Parathyroid adenoma (tissue), 2 donors: ENCODE data around the gene KCND3.

ENCODE experiments used
- H2AFZ ChIP-seq: fragments of 300-600 bp; sonication (generic); one replicate; pipeline ENCODE4 v1.7.0; 2017; ENCODE audit warnings: antibody characterized with exemption, mild to moderate bottlenecking
- H3K27ac ChIP-seq: fragments of 300-600 bp; sonication (generic); one replicate; pipeline ENCODE4 v1.7.0; 2017
- H3K27me3 ChIP-seq: fragments of 300-600 bp; sonication (generic); one replicate; pipeline ENCODE4 v1.7.0; 2017; ENCODE audit warnings: low read length; ENCODE audit not compliant: control insufficient read depth, insufficient read depth
- H3K36me3 ChIP-seq: fragments of 300-600 bp; sonication (generic); one replicate; pipeline ENCODE4 v1.7.0; 2017; ENCODE audit warnings: low read length; ENCODE audit not compliant: control insufficient read depth, insufficient read depth
- H3K4me1 ChIP-seq: fragments of 300-600 bp; sonication (generic); one replicate; pipeline ENCODE4 v1.7.0; 2017; ENCODE audit warnings: control low read depth
- H3K4me2 ChIP-seq: fragments of 300-600 bp; sonication (generic); one replicate; pipeline ENCODE4 v1.7.0; 2017; ENCODE audit warnings: low read length
- H3K4me3 ChIP-seq: fragments of 300-600 bp; sonication (generic); one replicate; pipeline ENCODE4 v1.7.0; 2017; ENCODE audit warnings: low read depth, low read length
- H3K79me2 ChIP-seq: fragments of 300-600 bp; sonication (generic); one replicate; pipeline ENCODE4 v1.7.0; 2017; ENCODE audit warnings: control low read depth
- H3K9ac ChIP-seq: fragments of 300-600 bp; sonication (generic); one replicate; pipeline ENCODE4 v1.7.0; 2017; ENCODE audit warnings: mild to moderate bottlenecking
- H3K9me3 ChIP-seq: fragments of 300-600 bp; sonication (generic); one replicate; pipeline ENCODE4 v1.7.0; 2017; ENCODE audit warnings: low read length; ENCODE audit not compliant: control insufficient read depth
- TF ChIP-seq, protein P1 (sequence below): fragments of 300-600 bp; sonication (generic); IDR thresholded peaks from one replicate; pipeline ENCODE4 v1.7.0; 2017; ENCODE audit warnings: antibody characterized with exemption, mild to moderate bottlenecking
- donor health status: primary hyperparathyroidism.

Gene KCND3

DNA sequence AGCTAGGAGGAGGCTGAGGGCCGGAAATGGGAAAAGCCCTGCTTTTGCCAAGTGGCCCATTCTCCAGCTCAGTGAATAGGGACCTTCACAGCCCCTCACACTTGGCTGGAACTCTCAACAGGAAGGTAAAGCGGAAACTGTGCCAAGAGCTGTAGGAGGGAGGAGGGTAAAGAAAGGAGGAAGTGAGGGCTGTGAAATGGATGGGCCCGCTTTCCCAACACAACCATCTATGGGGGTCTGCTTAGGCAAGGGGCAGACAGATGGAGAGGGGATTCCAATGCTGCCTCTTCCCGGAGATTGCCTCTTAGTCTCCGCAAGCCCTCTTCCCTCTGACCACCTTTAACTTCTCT is 255.5 kb downstream of the KCND3 start:
- Histone ChIP-seq H3K9me3 (no peaks in the 10 kb centered on the region), H3K4me1 (no peaks in the 10 kb centered on the region), H3K4me2 (no peak overlapping the region), H3K79me2 (no peaks in the 10 kb centered on the region), H2AFZ (no peak overlapping the region), H3K4me3 (no peak overlapping the region), H3K27ac (peak overlapping the region; percentile 65), H3K36me3 (no peaks in the 10 kb centered on the region), H3K27me3 (no peaks in the 10 kb centered on the region), H3K9ac (no peak overlapping the region)
- TF ChIP-seq, protein P1, sequence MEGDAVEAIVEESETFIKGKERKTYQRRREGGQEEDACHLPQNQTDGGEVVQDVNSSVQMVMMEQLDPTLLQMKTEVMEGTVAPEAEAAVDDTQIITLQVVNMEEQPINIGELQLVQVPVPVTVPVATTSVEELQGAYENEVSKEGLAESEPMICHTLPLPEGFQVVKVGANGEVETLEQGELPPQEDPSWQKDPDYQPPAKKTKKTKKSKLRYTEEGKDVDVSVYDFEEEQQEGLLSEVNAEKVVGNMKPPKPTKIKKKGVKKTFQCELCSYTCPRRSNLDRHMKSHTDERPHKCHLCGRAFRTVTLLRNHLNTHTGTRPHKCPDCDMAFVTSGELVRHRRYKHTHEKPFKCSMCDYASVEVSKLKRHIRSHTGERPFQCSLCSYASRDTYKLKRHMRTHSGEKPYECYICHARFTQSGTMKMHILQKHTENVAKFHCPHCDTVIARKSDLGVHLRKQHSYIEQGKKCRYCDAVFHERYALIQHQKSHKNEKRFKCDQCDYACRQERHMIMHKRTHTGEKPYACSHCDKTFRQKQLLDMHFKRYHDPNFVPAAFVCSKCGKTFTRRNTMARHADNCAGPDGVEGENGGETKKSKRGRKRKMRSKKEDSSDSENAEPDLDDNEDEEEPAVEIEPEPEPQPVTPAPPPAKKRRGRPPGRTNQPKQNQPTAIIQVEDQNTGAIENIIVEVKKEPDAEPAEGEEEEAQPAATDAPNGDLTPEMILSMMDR = no peak

DNA sequence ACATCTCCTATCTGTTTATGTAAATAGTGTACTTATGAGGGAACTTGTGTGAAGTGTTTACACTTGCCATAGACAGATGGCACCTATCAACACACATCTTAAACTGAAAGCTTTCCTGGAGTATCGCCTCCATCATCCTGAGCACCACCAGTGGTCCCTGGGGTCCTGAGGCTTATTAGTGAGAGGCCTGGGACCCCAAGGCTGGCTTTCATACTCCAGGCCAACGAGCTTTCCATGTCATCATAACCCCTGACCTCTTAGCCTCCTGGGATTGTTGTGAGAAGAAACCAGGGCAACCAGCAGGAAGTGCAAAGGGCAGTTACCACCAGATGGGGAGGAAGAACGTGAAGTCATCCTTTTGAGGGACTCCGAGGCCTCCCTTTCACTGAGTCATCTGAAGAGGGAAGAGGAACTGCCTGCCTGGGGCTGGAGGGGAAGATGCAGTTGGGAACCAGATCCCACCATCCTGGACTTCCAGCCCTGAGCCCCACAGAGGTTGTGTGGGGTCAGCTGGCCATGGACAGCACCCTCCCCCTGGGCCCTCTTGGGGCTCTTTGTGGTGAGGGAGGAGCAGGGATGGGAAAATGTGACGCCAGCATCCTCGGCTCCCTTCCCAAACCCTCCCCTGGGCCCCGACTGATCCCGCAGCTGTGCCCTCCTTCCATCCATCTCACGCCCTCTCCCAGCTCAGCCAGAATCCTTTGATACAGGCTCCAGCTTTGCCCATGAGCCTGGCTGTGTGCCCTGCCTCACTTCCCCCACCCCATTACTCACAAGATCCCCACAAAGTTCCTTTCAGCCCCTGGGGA is 256.1 kb downstream of the KCND3 start:
- no peak overlapping the region for H3K4me2 ChIP-seq
- H3K79me2 ChIP-seq = no peaks in the 10 kb centered on the region
- H3K4me3 ChIP-seq = no peak overlapping the region
- H3K36me3 ChIP-seq = no peaks in the 10 kb centered on the region
- no peak overlapping the region for H3K9ac ChIP-seq
- TF ChIP-seq, protein P1 = no peak
- no peaks in the 10 kb centered on the region for H3K27me3 ChIP-seq
- H2AFZ ChIP-seq = no peak overlapping the region
- peak overlapping the region; percentile 65 for H3K27ac ChIP-seq
- no peaks in the 10 kb centered on the region for H3K9me3 ChIP-seq
- no peaks in the 10 kb centered on the region for H3K4me1 ChIP-seq

DNA sequence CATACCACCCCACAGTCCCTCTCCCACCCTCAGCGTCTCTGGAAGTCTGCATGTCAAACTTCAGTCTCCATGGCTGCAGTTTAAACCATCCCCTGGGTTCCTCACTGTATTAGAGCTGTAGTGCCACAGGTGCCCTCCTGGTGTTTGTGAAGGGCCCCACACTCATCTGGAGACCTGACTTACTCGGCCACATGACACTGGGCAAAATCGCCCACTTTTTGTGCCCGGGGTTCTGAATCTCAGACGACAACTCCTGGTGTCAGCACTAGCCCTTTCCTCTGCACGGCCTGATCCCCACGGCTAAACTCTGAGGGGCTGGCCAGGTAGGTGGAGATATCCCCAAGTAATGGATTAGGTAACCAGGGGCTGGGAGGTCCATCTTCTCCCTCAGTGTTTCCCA is 256.8 kb downstream of the KCND3 start:
- H3K4me1 ChIP-seq = no peaks in the 10 kb centered on the region
- TF ChIP-seq, protein P1 = no peak
- no peak overlapping the region for H3K4me2 ChIP-seq
- no peak overlapping the region for H3K4me3 ChIP-seq
- H3K27me3 ChIP-seq = no peaks in the 10 kb centered on the region
- H3K36me3 ChIP-seq = no peaks in the 10 kb centered on the region
- H3K9me3 ChIP-seq = no peaks in the 10 kb centered on the region
- no peak overlapping the region for H2AFZ ChIP-seq
- H3K9ac ChIP-seq = no peak overlapping the region
- H3K79me2 ChIP-seq = no peaks in the 10 kb centered on the region
- peak overlapping the region; percentile 65 for H3K27ac ChIP-seq

DNA sequence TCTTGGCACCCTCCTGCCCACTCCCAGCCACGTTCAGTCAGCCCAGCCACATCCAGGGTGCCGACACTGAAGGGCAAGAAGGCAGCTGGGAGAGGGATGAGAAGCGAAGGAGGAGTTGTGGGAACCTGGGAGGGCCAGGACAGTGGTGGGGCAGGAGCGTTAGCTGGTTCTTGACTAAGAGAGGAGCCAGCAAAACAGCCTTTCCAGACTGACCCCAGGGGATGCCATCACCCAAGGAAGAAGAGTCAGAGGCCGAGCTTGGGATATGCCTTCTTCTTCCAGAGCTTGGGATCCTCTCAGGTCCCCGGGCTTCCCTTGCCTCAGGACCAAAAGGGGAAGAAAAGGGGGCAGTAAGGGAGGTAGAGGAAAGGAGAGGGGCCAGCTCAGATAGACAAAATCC is 257.5 kb downstream of the KCND3 start:
- no peak overlapping the region for H2AFZ ChIP-seq
- no peak overlapping the region for H3K4me2 ChIP-seq
- no peaks in the 10 kb centered on the region for H3K79me2 ChIP-seq
- no peak overlapping the region for H3K9ac ChIP-seq
- H3K36me3 ChIP-seq = no peaks in the 10 kb centered on the region
- H3K4me3 ChIP-seq = no peak overlapping the region
- no peaks in the 10 kb centered on the region for H3K9me3 ChIP-seq
- H3K27ac ChIP-seq = no peak overlapping the region
- no peaks in the 10 kb centered on the region for H3K4me1 ChIP-seq
- no peaks in the 10 kb centered on the region for H3K27me3 ChIP-seq
- TF ChIP-seq, protein P1 = no peak

DNA sequence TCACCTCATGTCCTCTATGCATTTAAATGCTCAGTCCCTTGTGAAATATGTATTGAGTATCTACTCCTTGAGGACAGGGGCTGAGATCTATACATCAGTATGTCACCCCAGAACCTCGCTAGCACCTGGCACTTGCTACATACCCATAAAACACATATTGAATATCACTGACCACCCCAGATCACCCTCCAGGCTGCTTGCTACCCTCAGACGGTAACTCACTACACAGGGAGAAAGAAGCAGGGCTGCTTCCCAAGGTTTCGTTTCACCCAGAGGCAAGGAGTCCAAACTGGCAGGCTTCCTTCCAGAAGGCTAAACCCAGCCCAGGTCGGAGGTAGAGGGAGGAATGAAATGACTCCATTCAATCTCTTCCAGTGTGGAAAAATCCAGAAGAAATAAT is 258.8 kb downstream of the KCND3 start:
- no peaks in the 10 kb centered on the region for H3K4me1 ChIP-seq
- H3K36me3 ChIP-seq = no peaks in the 10 kb centered on the region
- no peak overlapping the region for H3K4me3 ChIP-seq
- H2AFZ ChIP-seq = no peak overlapping the region
- TF ChIP-seq, protein P1 = no peak
- H3K4me2 ChIP-seq = no peak overlapping the region
- H3K27ac ChIP-seq = no peak overlapping the region
- H3K9me3 ChIP-seq = no peaks in the 10 kb centered on the region
- no peaks in the 10 kb centered on the region for H3K79me2 ChIP-seq
- no peaks in the 10 kb centered on the region for H3K27me3 ChIP-seq
- H3K9ac ChIP-seq = no peak overlapping the region
